Melanocyte of skin (primary cell): ENCODE results near the gene KBTBD4. TPM values are rescaled to one million over a fixed set of nuclear protein-coding genes. Genes with fewer than 3 reads are reported as not detected.

Source experiments
- small RNA-seq, 2 donors: library from RNA; depleted of rRNA; stranded (forward); fragments of <200 nt; gene quantifications; one replicate each; pipeline ENCODE3, GENCODE V24; 2012
- total RNA-seq, 2 donors: library from RNA; depleted of rRNA; stranded (reverse); fragments of >200 nt; gene quantifications; 2 replicates each; pipeline ENCODE4 v1.2.3, GENCODE V29; 2012

KBTBD4 gene
- total RNA-seq, result 10 to 100 TPM; 19.3 to 21.0 TPM

GRCh38 chr11:47578524-47579494, at the start of gene KBTBD4, which contains the start of gene NDUFS3:
TSS of gene KBTBD4 (minus strand) at chr11:47578970. CDS start at chr11:47578951, 19 bp downstream.
TSS of gene NDUFS3 (plus strand) at chr11:47579074. CDS start at chr11:47579092, 18 bp downstream.

GRCh38 chr11:47593934-47594855, 15.4 kb upstream of the KBTBD4 start, which contains the start of gene C1QTNF4:
TSS of gene C1QTNF4 (minus strand) at chr11:47594411. CDS start at chr11:47590810, 3,601 bp downstream.

GRCh38 chr11:47586098-47586855, 7.5 kb upstream of the KBTBD4 start, which contains the start of gene FAM180B:
TSS of gene FAM180B (plus strand) at chr11:47586678. CDS start at chr11:47586769, 91 bp downstream.

GRCh38 chr11:47565340-47566148, 13.2 kb downstream of the KBTBD4 start, which contains the start of gene PTPMT1:
TSS of gene PTPMT1 (plus strand) at chr11:47565599. CDS start at chr11:47565623, 24 bp downstream.

GRCh38 chr11:47552566-47553405, 26.0 kb downstream of the KBTBD4 start, which contains the start of gene CELF1:
TSS of gene CELF1 (minus strand) at chr11:47553132. CDS start at chr11:47499523, 53,609 bp downstream.

Small RNAs within 50 kb of the gene (small RNA-seq; reads per million reads assigned to genes)
- 0 to 0.06 reads per million in 2 donors for gene RN7SL652P
- 0 to 0.04 reads per million in 2 donors for gene RNU5E-10P

Other genes with a start within 250 kb of the KBTBD4 start
- not detected for gene MYBPC3, start 226.3 kb downstream of the KBTBD4 start, total RNA-seq
- not detected for gene SPI1, start 200.4 kb downstream of the KBTBD4 start, total RNA-seq
- 10 to 100 TPM; 40.6 to 48.2 TPM for gene SLC39A13, start 170.4 kb downstream of the KBTBD4 start, total RNA-seq
- gene PSMC3, start 152.5 kb downstream of the KBTBD4 start, total RNA-seq, result 100 to 1,000 TPM; 133 to 208 TPM
- not detected for gene RAPSN, start 129.8 kb downstream of the KBTBD4 start, total RNA-seq
- gene CELF1, start 25.8 kb downstream of the KBTBD4 start, total RNA-seq, result 100 to 1,000 TPM in 1 of 2 donors, 10 to 100 TPM in 1; 67.1 to 102 TPM
- 10 to 100 TPM; 74.3 to 78.3 TPM for gene PTPMT1, start 13.4 kb downstream of the KBTBD4 start, total RNA-seq
- 10 to 100 TPM; 80.2 to 99.2 TPM for gene NDUFS3, start 104 bp upstream of the KBTBD4 start, total RNA-seq
- gene FAM180B, start 7.7 kb upstream of the KBTBD4 start, total RNA-seq, result not detected
- under 1 TPM; under 0.01 to 0.33 TPM for gene C1QTNF4, start 15.4 kb upstream of the KBTBD4 start, total RNA-seq
- 10 to 100 TPM; 85.7 to 94.6 TPM for gene MTCH2, start 63.6 kb upstream of the KBTBD4 start, total RNA-seq
- gene AGBL2, start 136.4 kb upstream of the KBTBD4 start, total RNA-seq, result 10 to 100 TPM in 1 of 2 donors, 1 to 10 TPM in 1; 2.0 to 11.0 TPM
- 10 to 100 TPM; 81.6 to 83.6 TPM for gene FNBP4, start 188.4 kb upstream of the KBTBD4 start, total RNA-seq